HCEC 1CT (cell line): Measurements from ENCODE around the gene ATP6V0E1.

Experiments used
- DNase-seq: peaks from one replicate; pipeline ENCODE4 v3.0.0-alpha.2; 2017

The ATP6V0E1 gene

GRCh38 chr5:172957458-172957857 lies 26.1 kb upstream of the ATP6V0E1 start:
- DNase-seq, result no peak

GRCh38 chr5:172958331-172959046 lies 25.1 kb upstream of the ATP6V0E1 start:
- DNase-seq, result peak; percentile 71

GRCh38 chr5:172959824-172960799 lies 23.5 kb upstream of the ATP6V0E1 start:
- DNase-seq, result no peak

- no peak for DNase-seq
Observed at GRCh38 chr5:172969921-172970320, 13.7 kb upstream of the ATP6V0E1 start.

GRCh38 chr5:172971482-172971881 lies 12.1 kb upstream of the ATP6V0E1 start:
- DNase-seq, result no peak

GRCh38 chr5:172972552-172972951 lies 11.0 kb upstream of the ATP6V0E1 start:
- DNase-seq, result no peak

GRCh38 chr5:172973127-172973916 lies 10.2 kb upstream of the ATP6V0E1 start:
- DNase-seq, result no peak

GRCh38 chr5:172973931-172974330 lies 9.6 kb upstream of the ATP6V0E1 start:
- DNase-seq, result no peak

GRCh38 chr5:172975289-172975688 lies 8.3 kb upstream of the ATP6V0E1 start:
- no peak for DNase-seq

GRCh38 chr5:172979778-172980177 lies 3.8 kb upstream of the ATP6V0E1 start:
- DNase-seq, result peak; percentile 71

- no peak for DNase-seq
Observed at GRCh38 chr5:172981931-172982330, 1.6 kb upstream of the ATP6V0E1 start.

- DNase-seq, result peak; percentile 88
Observed at GRCh38 chr5:172984244-172984953, 828 bp downstream of the ATP6V0E1 start.

- DNase-seq, result no peak
Observed at GRCh38 chr5:172985596-172985995, 2.0 kb downstream of the ATP6V0E1 start.

- DNase-seq, result no peak
Observed at GRCh38 chr5:172988276-172988675, 4.7 kb downstream of the ATP6V0E1 start.

GRCh38 chr5:172990776-172991175 lies 7.2 kb downstream of the ATP6V0E1 start:
- DNase-seq, result no peak

- no peak for DNase-seq
Observed at GRCh38 chr5:172994405-172994804, 10.8 kb downstream of the ATP6V0E1 start.

- DNase-seq, result no peak
Observed at GRCh38 chr5:172999372-172999973, 15.9 kb downstream of the ATP6V0E1 start.

GRCh38 chr5:172999974-173000373 lies 16.4 kb downstream of the ATP6V0E1 start:
- DNase-seq, result no peak

GRCh38 chr5:173001229-173001841 lies 17.8 kb downstream of the ATP6V0E1 start:
- no peak for DNase-seq

- DNase-seq, result no peak
Observed at GRCh38 chr5:173003360-173003759, 19.8 kb downstream of the ATP6V0E1 start.

- no peak for DNase-seq
Observed at GRCh38 chr5:173004013-173004412, 20.4 kb downstream of the ATP6V0E1 start.

- DNase-seq, result no peak
Observed at GRCh38 chr5:173004447-173004846, 20.9 kb downstream of the ATP6V0E1 start.
